Ishikawa (cell line): ENCODE measurements around the gene DIP2B.

Experiments
- TAF1 ChIP-seq: IDR thresholded peaks from 2 replicates; pipeline ENCODE4 v1.6.1; 2012; ENCODE audit warnings: low read depth, mild to moderate bottlenecking
- TF ChIP-seq, protein P1 (sequence below): IDR thresholded peaks from 2 replicates; pipeline ENCODE4 v1.6.1; 2012

DNA sequence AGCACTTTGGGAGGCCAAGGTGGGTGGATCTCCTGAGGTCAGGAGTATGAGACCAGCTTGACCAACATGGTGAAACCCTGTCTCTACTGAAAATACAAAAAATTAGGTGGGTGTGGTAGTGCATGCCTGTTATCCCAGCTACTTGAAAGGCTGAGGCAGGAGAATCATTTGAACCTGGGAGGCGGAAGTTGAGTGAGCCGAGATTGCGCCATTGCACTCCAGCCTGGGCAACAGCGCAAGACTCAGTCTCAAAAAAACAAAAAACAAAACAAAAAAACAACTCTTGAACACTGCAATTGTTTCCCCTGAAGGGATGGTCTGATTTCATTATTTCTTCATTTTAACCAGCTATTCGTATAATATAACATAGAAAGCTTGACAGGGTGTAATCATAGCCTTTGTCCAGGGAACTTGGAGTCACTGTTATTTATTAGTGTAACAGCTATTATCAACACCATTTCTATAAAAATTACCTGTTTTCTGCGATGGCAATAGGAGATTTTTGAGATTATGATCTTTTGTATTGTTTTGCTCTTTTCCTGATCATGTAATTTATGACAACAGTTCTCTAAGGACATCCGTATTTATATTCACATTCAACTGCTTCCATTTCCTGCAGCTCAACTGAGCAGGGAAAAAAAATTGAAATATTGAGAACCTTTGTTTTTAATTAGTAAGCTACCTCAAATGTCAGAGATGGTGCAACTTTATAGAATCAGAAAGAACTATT, 94.7 kb downstream of the DIP2B start:
- TF ChIP-seq, protein P1, sequence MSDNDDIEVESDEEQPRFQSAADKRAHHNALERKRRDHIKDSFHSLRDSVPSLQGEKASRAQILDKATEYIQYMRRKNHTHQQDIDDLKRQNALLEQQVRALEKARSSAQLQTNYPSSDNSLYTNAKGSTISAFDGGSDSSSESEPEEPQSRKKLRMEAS, result no peak
- TF ChIP-seq TAF1, result no peak
